Activated CD8-positive, alpha-beta T cell treated with anti-CD3 and anti-CD28 coated beads for 36 hours (primary cell): ENCODE measurements around the gene IGSF3. TPM values are rescaled to one million over a fixed set of nuclear protein-coding genes. Genes with fewer than 3 reads are reported as not detected.

Experiments used
- ATAC-seq: fragments of 200-7000 bp; cut with Tn5 transposase; one replicate; pipeline ENCODE4 v1.10.0; 2021; ENCODE audit warnings: mild to moderate bottlenecking, moderate library complexity
- CTCF ChIA-PET: fragments of 350-600 bp; sonication (Branson Sonifier 250); formaldehyde crosslinking; loops from one replicate; lab custom pipeline; 2021; ENCODE audit warnings: antibody characterized with exemption; lab: Charles Lee
- POLR2A ChIA-PET: fragments of 350-600 bp; sonication (Branson Sonifier 250); formaldehyde crosslinking; loops from one replicate; lab custom pipeline; 2021; ENCODE audit warnings: antibody characterized with exemption; lab: Charles Lee
- DNase-seq: peaks from one replicate; pipeline ENCODE4 v3.0.0-alpha.2; 2020
- H3K27ac Mint-ChIP-seq: one replicate; pipeline ENCODE4 v1.8.0; 2021; ENCODE audit warnings: mild to moderate bottlenecking, mixed read lengths
- H3K27me3 Mint-ChIP-seq: one replicate; pipeline ENCODE4 v1.8.0; 2021; ENCODE audit warnings: mixed read lengths
- H3K36me3 Mint-ChIP-seq: one replicate; pipeline ENCODE4 v1.8.0; 2021; ENCODE audit warnings: low read depth, mixed read lengths
- H3K4me1 Mint-ChIP-seq: one replicate; pipeline ENCODE4 v1.8.0; 2021; ENCODE audit warnings: low read depth, mixed read lengths
- H3K4me3 Mint-ChIP-seq: one replicate; pipeline ENCODE4 v1.8.0; 2021; ENCODE audit warnings: mild to moderate bottlenecking, moderate library complexity, mixed read lengths
- H3K9me3 Mint-ChIP-seq: one replicate; pipeline ENCODE4 v1.8.0; 2021; ENCODE audit warnings: mixed read lengths
- CTCF ChIP-seq: fragments of 200-600 bp; IDR thresholded peaks from one replicate; pipeline ENCODE4 v1.8.0; 2022; ENCODE audit warnings: antibody characterized with exemption, mild to moderate bottlenecking
- intact Hi-C: fragments of 100-400 bp; cut with micrococcal nuclease; formaldehyde crosslinking; loops from one replicate; pipeline ENCODE4 v1.10.0; 2022
- total RNA-seq, 2 experiments: library from RNA; stranded (reverse); gene quantifications; one replicate each; pipeline ENCODE4 v1.2.3, GENCODE V29; 2021

Gene IGSF3
- total RNA-seq, 2 experiments from 2014 or later, result 0.54 to 0.72 TPM

GRCh38 chr1:116667078-116667574 is 407 bp downstream of the IGSF3 start:
- DNase-seq, result no peak
- no peaks in the 10 kb centered on the region for H3K9me3 Mint-ChIP-seq
- CTCF ChIA-PET, result interaction anchor here (0.7 to 2.6 kb wide), 4 partner anchors 72 to 158 kb away, joined by 3 to 8 read pairs (median 3); partner anchors contain the start of gene CD58
- intact Hi-C loops, result no loop called here
- H3K27ac Mint-ChIP-seq, result no peak overlapping the region
- POLR2A ChIA-PET, result interaction anchor here (1.6 kb wide), 1 partner anchor 28 kb away, joined by 3 read pairs; no protein-coding TSS in a partner anchor
- peak overlapping the region; percentile 62 for H3K4me3 Mint-ChIP-seq
- no peak for ATAC-seq
- H3K4me1 Mint-ChIP-seq, result peaks cover 11% of the 10 kb centered on the region
- no peak for TF ChIP-seq CTCF
- peaks cover 53% of the 10 kb centered on the region for H3K27me3 Mint-ChIP-seq
- no peaks in the 10 kb centered on the region for H3K36me3 Mint-ChIP-seq

GRCh38 chr1:116666187-116667077 is 1.1 kb downstream of the IGSF3 start:
- Mint-ChIP-seq H3K27me3 (peaks cover 50% of the 10 kb centered on the region), H3K4me1 (peaks cover 9% of the 10 kb centered on the region), H3K9me3 (no peaks in the 10 kb centered on the region), H3K36me3 (no peaks in the 10 kb centered on the region), H3K4me3 (peak overlapping the region; percentile 62), H3K27ac (no peak overlapping the region)
- ChIA-PET POLR2A (no interaction called here), CTCF (interaction anchor here (0.7 to 2.6 kb wide), 3 partner anchors 92 to 157 kb away, joined by 3 to 8 read pairs (median 3); partner anchors contain the start of gene CD58)
- intact Hi-C loops, result no loop called here
- DNase-seq (peak; percentile 12), ATAC-seq (peak; percentile 15)
- no peak for TF ChIP-seq CTCF

- intact Hi-C loops, result no loop called here
- H3K9me3 Mint-ChIP-seq, result no peaks in the 10 kb centered on the region
- peaks cover 45% of the 10 kb centered on the region for H3K27me3 Mint-ChIP-seq
- H3K4me3 Mint-ChIP-seq, result no peak overlapping the region
- TF ChIP-seq CTCF, result no peak
- POLR2A ChIA-PET, result no interaction called here
- H3K27ac Mint-ChIP-seq, result no peak overlapping the region
- peaks cover 9% of the 10 kb centered on the region for H3K4me1 Mint-ChIP-seq
- CTCF ChIA-PET, result no interaction called here
- no peaks in the 10 kb centered on the region for H3K36me3 Mint-ChIP-seq
- DNase-seq, result no peak
- ATAC-seq, result no peak
Measured at GRCh38 chr1:116664978-116665371, 2.6 kb downstream of the IGSF3 start.

- Mint-ChIP-seq H3K27me3 (peaks cover 43% of the 10 kb centered on the region), H3K9me3 (no peaks in the 10 kb centered on the region), H3K4me3 (no peak overlapping the region), H3K4me1 (peaks cover 9% of the 10 kb centered on the region), H3K27ac (no peak overlapping the region), H3K36me3 (no peaks in the 10 kb centered on the region)
- no peak for TF ChIP-seq CTCF
- ChIA-PET POLR2A (no interaction called here), CTCF (interaction anchor here (0.6 kb wide), 1 partner anchor 160 kb away, joined by 4 read pairs; no protein-coding TSS in a partner anchor)
- intact Hi-C loops, result no loop called here
- DNase-seq, result no peak
- ATAC-seq, result no peak
Measured at GRCh38 chr1:116664366-116664977, 3.1 kb downstream of the IGSF3 start.
